Smooth muscle cell (in vitro differentiated cells): ENCODE measurements around the gene EHMT1. TPM values are rescaled to one million over a fixed set of nuclear protein-coding genes. Genes with fewer than 3 reads are reported as not detected.

Source experiments
- DNase-seq: peaks from one replicate; lab custom pipeline; 2025; ENCODE audit not compliant: unreplicated experiment; lab: John Stamatoyannopoulos, UW
- H2AFZ ChIP-seq: fragments of 200-600 bp; sonication (generic); 2 replicates; pipeline ENCODE4 v1.6.0; 2016; ENCODE audit warnings: antibody characterized with exemption, low read depth, mild to moderate bottlenecking
- H3F3A ChIP-seq: fragments of 200-600 bp; sonication (generic); 2 replicates; pipeline ENCODE4 v1.6.0; 2017; ENCODE audit warnings: antibody characterized with exemption, low read depth
- H3K27ac ChIP-seq: fragments of 200-600 bp; sonication (generic); 2 replicates; pipeline ENCODE4 v1.5.1; 2016; ENCODE audit warnings: low read depth, mild to moderate bottlenecking
- H3K27me3 ChIP-seq: fragments of 200-600 bp; sonication (generic); 2 replicates; pipeline ENCODE4 v1.6.1; 2016; ENCODE audit warnings: low read depth, mild to moderate bottlenecking
- H3K36me3 ChIP-seq: fragments of 200-600 bp; sonication (generic); 2 replicates; pipeline ENCODE4 v1.5.1; 2016; ENCODE audit warnings: low read depth
- H3K4me1 ChIP-seq: fragments of 200-600 bp; sonication (generic); 2 replicates; pipeline ENCODE4 v1.5.1; 2016; ENCODE audit warnings: low read depth
- H3K4me2 ChIP-seq: fragments of 200-600 bp; sonication (generic); 2 replicates; pipeline ENCODE4 v1.6.0; 2016; ENCODE audit warnings: mild to moderate bottlenecking
- H3K4me3 ChIP-seq: fragments of 200-600 bp; sonication (generic); 2 replicates; pipeline ENCODE4 v1.5.1; 2016; ENCODE audit warnings: mild to moderate bottlenecking
- H3K79me2 ChIP-seq: fragments of 200-600 bp; sonication (generic); 2 replicates; pipeline ENCODE4 v1.6.0; 2016; ENCODE audit warnings: low read depth, mild to moderate bottlenecking
- H3K9ac ChIP-seq: fragments of 200-600 bp; sonication (generic); 2 replicates; pipeline ENCODE4 v1.6.0; 2016; ENCODE audit warnings: low read depth
- H3K9me3 ChIP-seq: fragments of 200-600 bp; sonication (generic); replicated peaks from 2 replicates; pipeline ENCODE4 v1.5.1; 2016; ENCODE audit warnings: low read depth
- H4K20me1 ChIP-seq: fragments of 200-600 bp; sonication (generic); 2 replicates; pipeline ENCODE4 v1.6.0; 2016; ENCODE audit warnings: low read depth
- CTCF ChIP-seq: fragments of 200-600 bp; sonication (generic); IDR thresholded peaks from 2 replicates; pipeline ENCODE4 v1.5.1; 2017; ENCODE audit warnings: borderline replicate concordance, mild to moderate bottlenecking, antibody characterized with exemption; ENCODE audit not compliant: insufficient read depth, poor library complexity, severe bottlenecking
- WGBS: methylation state at CpG from one replicate; pipeline ENCODE4 v1.1.7; 2016; ENCODE audit warnings: low lambda C conversion rate; 5-methylcytosine and 5-hydroxymethylcytosine counted together
- polyA plus RNA-seq: library from polyadenylated mRNA; unstranded; fragments of >200 nt; fragmentation: Nextera tagmentation; extraction: Ambion mirVana; gene quantifications from 2 replicates; pipeline ENCODE4 v1.2.1, GENCODE V29; 2016
- total RNA-seq: library from RNA; depleted of rRNA; stranded (reverse); fragments of >200 nt; gene quantifications from 2 replicates; pipeline ENCODE4 v1.2.3, GENCODE V29; 2014

EHMT1 gene
- total and polyA plus RNA-seq, 2 experiments from 2014 or later, result 23.1 to 34.1 TPM

GRCh38 chr9:137836831-137837241, 218.0 kb downstream of the EHMT1 start:
- Histone ChIP-seq H3K27me3 (no peaks in the 10 kb centered on the region), H3K4me1 (no peaks in the 10 kb centered on the region), H3K36me3 (peaks cover 10% of the 10 kb centered on the region), H3K9ac (no peak overlapping the region), H3K4me2 (no peak overlapping the region), H2AFZ (no peak overlapping the region), H3K4me3 (no peak overlapping the region), H3K79me2 (no peaks in the 10 kb centered on the region), H3K27ac (no peak overlapping the region), H3K9me3 (no peaks in the 10 kb centered on the region), H3F3A (no peaks in the 10 kb centered on the region), H4K20me1 (peaks cover 24% of the 10 kb centered on the region)
- TF ChIP-seq CTCF, result no peak
- WGBS, result 88% methylated on average over 12 of the region's 12 CpGs
- DNase-seq, result no peak

GRCh38 chr9:137837345-137838278, 218.8 kb downstream of the EHMT1 start:
- WGBS, result 96% methylated on average over 19 of the region's 20 CpGs

GRCh38 chr9:137838576-137838975, 219.8 kb downstream of the EHMT1 start:
- H3K4me1 ChIP-seq, result no peaks in the 10 kb centered on the region
- H3K36me3 ChIP-seq, result peaks cover 10% of the 10 kb centered on the region
- DNase-seq, result no peak
- H4K20me1 ChIP-seq, result peaks cover 6% of the 10 kb centered on the region
- WGBS, result 97% methylated on average over 10 of the region's 10 CpGs
- no peak overlapping the region for H3K9ac ChIP-seq
- no peak overlapping the region for H2AFZ ChIP-seq
- H3F3A ChIP-seq, result no peaks in the 10 kb centered on the region
- no peaks in the 10 kb centered on the region for H3K9me3 ChIP-seq
- H3K79me2 ChIP-seq, result no peaks in the 10 kb centered on the region
- H3K27ac ChIP-seq, result no peak overlapping the region
- H3K4me3 ChIP-seq, result no peak overlapping the region
- TF ChIP-seq CTCF, result no peak
- no peak overlapping the region for H3K4me2 ChIP-seq
- no peaks in the 10 kb centered on the region for H3K27me3 ChIP-seq

More at GRCh38 chr9:137837345-137838278, 218.8 kb downstream of the EHMT1 start:
- Histone ChIP-seq H3K4me3 (no peak overlapping the region), H3K4me1 (no peaks in the 10 kb centered on the region), H3K4me2 (no peak overlapping the region), H3K79me2 (no peaks in the 10 kb centered on the region), H3K9ac (no peak overlapping the region), H3F3A (no peaks in the 10 kb centered on the region), H3K27ac (no peak overlapping the region), H2AFZ (no peak overlapping the region), H3K9me3 (no peaks in the 10 kb centered on the region), H3K27me3 (no peaks in the 10 kb centered on the region), H3K36me3 (peaks cover 10% of the 10 kb centered on the region), H4K20me1 (peaks cover 16% of the 10 kb centered on the region)
- DNase-seq, result no peak
- no peak for TF ChIP-seq CTCF
